NCI-H2227 (cell line): Measurements from ENCODE around the gene MCF2L2.

Experiments
- DNase-seq: peaks from one replicate; lab custom pipeline; 2025; ENCODE audit not compliant: unreplicated experiment; lab: John Stamatoyannopoulos, UW

MCF2L2 gene

DNA sequence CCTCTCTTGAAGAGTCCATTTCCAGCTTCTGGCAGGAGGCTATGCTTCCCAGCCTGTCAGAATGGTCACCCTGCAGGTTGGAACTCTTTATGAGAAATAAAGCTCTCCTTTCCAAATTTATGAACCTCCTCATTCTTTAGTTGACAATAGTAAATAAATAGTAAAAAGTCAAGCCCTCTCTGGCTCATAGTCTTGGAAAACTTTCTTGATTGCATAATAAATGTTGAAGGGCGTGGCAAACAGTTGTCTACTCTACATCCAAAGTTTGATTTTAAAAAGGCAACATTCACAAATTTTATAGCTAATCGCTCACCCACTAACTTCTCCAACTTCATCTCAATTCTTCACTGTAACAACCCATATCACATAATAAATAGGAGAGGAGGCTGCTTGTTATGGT is 58.8 kb downstream of the MCF2L2 start:
- no peak for DNase-seq

DNA sequence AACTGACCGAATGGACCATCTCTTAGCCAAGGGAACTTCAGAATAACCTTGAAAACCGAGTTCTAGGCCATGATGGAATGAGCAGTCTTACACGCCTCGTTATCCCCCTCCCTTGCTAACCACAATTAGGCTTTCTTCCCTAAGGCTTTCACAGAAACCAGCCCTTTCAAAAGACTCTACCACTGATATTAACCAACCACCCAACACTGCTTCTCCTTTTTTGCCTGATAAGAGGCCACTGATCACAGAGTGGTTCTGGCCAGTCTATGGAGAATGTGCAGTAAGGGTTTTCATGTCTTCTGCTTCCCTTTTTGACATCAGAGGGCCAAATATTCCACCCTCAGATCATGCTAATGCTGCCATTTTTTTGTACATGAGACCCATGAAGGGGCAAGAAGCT is 59.3 kb downstream of the MCF2L2 start:
- no peak for DNase-seq

GRCh38 chr3:183360971-183361624 is 67.3 kb downstream of the MCF2L2 start:
- no peak for DNase-seq

DNA sequence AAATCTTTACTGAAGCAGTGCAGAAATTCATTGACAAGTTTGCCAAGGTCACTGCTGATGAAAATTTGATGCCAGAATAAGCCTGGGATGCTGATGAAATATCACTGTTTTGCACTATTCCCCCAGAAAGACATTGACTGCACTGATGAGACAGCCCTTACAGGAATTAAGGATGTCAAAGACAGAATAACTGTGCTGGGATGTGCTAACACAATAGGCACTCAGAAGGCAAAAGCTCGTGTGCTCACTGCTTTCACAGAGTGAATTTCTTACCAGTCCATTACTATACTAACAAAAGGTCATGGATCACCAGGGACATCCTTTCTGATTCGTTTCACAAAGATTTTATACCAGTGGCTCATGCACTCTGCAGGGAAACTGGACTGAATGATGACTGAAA is 69.4 kb downstream of the MCF2L2 start:
- DNase-seq = no peak

GRCh38 chr3:183357564-183358079 is 70.8 kb downstream of the MCF2L2 start:
- DNase-seq = no peak

DNA sequence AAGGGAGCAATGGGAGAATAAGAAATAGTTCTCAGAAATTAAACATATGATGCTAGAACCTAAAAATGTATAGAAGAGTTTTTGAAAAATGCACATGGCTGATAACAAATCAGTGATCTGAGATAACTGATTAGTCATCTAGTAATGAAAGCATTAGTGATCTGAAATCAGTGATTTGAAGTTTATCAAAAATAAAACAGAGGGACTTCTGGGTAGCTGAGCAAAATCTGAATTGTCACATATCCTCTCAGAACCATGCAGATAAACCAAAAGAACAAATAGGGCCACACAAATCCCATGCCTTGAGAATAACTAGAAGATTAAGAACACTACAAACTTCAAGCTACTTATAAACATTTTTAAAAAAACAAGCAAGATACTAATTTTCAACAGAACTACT is 71.5 kb downstream of the MCF2L2 start:
- DNase-seq = no peak

- no peak for DNase-seq
Measured at GRCh38 chr3:183354874-183355273, 73.5 kb downstream of the MCF2L2 start.

DNA sequence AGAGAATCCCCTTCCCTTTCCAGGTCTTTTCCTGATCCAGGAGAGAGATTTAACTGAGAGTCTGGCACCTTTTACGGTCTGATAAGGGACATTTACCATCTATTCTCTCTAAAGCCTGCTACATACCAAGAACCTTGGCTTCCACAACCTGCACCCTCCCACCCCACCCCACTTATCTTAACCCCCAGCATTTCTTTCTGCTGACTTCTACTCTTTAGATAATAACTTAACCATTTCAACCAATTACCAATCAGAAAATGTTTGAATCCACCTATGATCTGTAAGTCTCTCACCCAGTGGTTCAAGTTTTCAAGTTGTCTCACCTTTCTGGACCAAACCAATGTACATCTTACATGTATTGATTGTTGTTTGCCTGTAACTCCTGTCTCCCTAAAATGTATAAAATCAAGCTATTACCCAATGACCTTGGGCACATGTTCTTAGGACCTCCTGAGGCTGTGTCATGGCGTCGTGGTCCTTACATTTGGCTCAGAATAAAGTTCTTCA is 74.0 kb downstream of the MCF2L2 start:
- DNase-seq = no peak

DNA sequence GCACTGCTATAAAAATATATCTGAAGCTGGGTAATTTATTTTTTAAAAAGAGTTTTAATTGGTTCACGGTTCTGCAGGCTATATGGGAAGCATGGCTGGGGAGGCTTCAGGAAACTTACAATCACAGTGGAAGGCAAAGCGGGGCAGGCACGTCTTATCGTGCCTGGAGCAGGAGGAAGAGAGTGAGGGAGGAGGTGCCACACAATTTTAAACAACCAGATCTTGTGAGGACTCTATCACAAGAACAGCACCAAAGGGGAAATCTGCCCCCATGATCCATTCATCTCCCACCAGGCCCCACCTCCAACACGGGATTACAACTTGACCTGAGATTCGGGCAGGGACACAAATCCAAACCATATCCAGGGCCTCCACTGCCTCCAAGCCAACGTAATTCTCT is 75.0 kb downstream of the MCF2L2 start:
- no peak for DNase-seq

- DNase-seq = no peak
Measured at GRCh38 chr3:183350164-183350563, 78.3 kb downstream of the MCF2L2 start.

GRCh38 chr3:183349421-183350157 is 78.8 kb downstream of the MCF2L2 start:
- no peak for DNase-seq

DNA sequence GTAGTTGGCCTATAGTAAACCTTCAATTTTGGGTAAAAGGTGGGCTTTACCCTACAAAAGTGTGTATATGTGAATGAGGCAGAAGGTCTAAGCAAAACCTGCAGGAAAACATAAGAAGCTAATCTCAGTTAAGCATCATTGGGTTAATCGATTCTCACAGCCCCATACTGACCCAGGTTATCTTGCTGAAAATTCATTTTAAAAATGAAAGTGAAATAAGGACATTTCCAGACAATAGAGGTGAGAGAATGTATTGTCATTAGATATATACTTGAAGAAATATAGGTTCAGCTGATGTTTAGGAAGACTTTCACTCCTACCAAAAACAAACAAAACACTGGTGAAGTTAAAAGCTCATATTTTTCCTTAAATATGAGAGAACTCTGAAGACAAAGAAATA is 85.6 kb downstream of the MCF2L2 start:
- no peak for DNase-seq

GRCh38 chr3:183341545-183342288 is 86.7 kb downstream of the MCF2L2 start:
- no peak for DNase-seq

DNA sequence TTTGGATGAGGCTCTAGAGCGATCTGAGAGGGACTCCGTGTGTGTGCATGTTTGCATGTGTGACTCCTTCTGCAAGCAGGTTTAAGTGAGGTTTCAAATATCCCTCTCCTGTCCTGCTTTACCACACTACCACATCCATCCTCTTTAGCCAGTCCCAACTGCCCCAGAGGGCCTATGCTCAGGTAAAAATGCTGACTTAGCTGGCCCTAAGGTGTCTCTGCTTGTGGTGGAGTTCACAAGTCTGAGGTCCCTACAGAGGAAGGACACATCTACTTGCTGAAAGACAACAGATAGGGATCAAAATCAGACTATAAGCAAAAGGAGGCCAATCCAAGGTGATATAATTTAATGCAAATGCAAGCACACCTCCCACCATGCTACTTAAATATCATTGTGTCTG is 88.2 kb downstream of the MCF2L2 start:
- no peak for DNase-seq

GRCh38 chr3:183339461-183340086 is 88.8 kb downstream of the MCF2L2 start:
- no peak for DNase-seq

- DNase-seq = no peak
Measured at GRCh38 chr3:183338520-183338919, 89.9 kb downstream of the MCF2L2 start.

DNA sequence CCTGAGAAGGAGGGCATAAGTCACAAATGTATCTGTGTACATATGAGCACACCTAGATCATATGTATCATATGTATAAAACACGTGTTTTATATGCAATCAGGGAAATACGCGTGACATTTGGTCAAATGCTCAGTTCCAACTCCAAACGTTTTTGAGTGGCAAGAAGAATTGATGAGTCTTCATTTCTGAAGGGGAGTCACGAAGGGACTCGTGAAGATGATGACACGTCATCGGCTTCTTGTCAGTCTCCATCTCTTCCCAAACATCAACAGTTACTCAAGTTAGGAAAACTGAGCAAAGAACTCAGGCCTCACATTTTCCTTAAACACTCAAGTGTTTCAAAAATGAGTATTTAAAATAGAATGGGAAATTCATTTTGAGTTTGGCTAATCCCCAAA is 95.9 kb downstream of the MCF2L2 start:
- DNase-seq = no peak

DNA sequence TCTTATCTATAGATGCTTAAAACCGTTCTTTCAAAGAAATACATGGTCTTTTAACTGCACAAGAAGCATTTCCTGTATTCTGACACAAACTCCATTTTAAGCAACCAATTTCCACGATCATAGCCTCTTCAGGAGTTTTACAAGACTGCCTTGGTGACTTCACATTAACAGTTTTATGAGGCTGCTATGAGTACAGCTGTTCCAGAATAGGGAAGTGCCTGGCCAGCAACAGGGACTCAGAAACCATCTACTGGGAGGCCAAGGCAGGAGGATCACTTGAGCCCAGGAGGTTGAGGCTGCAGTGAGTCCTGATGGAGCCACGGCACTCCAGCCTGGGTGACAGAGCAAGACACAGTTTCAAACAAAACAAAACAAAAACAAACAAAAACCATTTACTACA is 96.9 kb downstream of the MCF2L2 start:
- no peak for DNase-seq

GRCh38 chr3:183330881-183331280 is 97.5 kb downstream of the MCF2L2 start:
- DNase-seq = no peak

- no peak for DNase-seq
Measured at GRCh38 chr3:183329543-183329942, 98.9 kb downstream of the MCF2L2 start.

DNA sequence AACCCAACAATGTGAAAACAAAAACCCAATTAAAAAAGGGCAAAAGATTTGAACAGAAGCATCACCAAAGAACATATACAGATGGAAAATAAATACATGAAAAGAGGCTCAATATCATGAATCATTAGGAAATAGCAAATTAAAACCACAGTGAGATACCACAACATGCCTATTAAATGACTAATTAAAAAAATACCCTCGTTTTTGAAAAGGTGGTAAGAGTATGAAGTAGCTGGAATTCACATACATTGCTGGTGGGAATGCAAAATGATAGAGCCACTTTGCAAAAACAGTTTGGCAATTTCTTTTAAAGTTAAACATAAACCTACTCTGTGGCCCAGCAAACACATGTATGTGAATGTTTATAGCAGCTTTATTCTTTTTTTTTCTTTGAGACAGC is 99.6 kb downstream of the MCF2L2 start:
- no peak for DNase-seq
